Panc1 (cell line): ENCODE measurements around the gene SLC16A11. TPM values are rescaled to one million over a fixed set of nuclear protein-coding genes. Genes with fewer than 3 reads are reported as not detected.
A peak's percentile ranks its signal among the peaks of the same experiment; 100 is the strongest.
"Not testable (repeated sequence)": the region's sequence is repeated elsewhere in the genome, so short reads cannot be mapped to it uniquely, and the experiment has no call there.

Experiments
- ATAC-seq: fragments of 200-7000 bp; cut with Tn5 transposase; 2 replicates; pipeline ENCODE4 v1.9.1; 2020; ENCODE audit warnings: mild to moderate bottlenecking, moderate library complexity
- BruUV-seq: library from RNA; stranded (reverse); fragments of 400-500 nt; replicated peaks from 2 replicates; lab custom pipeline; 2021; lab: Mats Ljungman, UMichigan
- CTCF ChIA-PET: fragments of 300-600 bp; sonication (Branson Sonifier 250); formaldehyde crosslinking; loops from one replicate; lab custom pipeline; 2022; ENCODE audit warnings: antibody characterized with exemption; lab: Charles Lee
- POLR2A ChIA-PET: fragments of 300-600 bp; sonication (Branson Sonifier 250); formaldehyde crosslinking; loops from one replicate; lab custom pipeline; 2022; ENCODE audit warnings: antibody characterized with exemption; lab: Charles Lee
- DNase-seq: peaks from one replicate; pipeline ENCODE4 v3.0.0-alpha.2; 2010; ENCODE audit warnings: low read depth, low spot score
- H3K27ac ChIP-seq: 2 replicates; pipeline ENCODE4 v1.5.1; 2011; ENCODE audit warnings: mild to moderate bottlenecking, low read length, inconsistent platforms
- H3K27me3 ChIP-seq: fragments of 200-500 bp; sonication (Bioruptor generic); 2 replicates; pipeline ENCODE4 v1.6.0; 2014; ENCODE audit warnings: low read length, inconsistent platforms; ENCODE audit not compliant: control insufficient read depth, insufficient read depth
- H3K36me3 ChIP-seq: fragments of 200-500 bp; sonication (Bioruptor generic); 2 replicates; pipeline ENCODE4 v1.5.1; 2014; ENCODE audit warnings: inconsistent platforms, mild to moderate bottlenecking, low read length, moderate library complexity; ENCODE audit not compliant: control insufficient read depth, insufficient read depth
- H3K4me1 ChIP-seq: 2 replicates; pipeline ENCODE4 v1.5.1; 2011; ENCODE audit warnings: inconsistent platforms, mild to moderate bottlenecking, low read length, moderate library complexity; ENCODE audit not compliant: control insufficient read depth, insufficient read depth
- H3K4me3 ChIP-seq, 2 experiments: 2 replicates each; pipeline ENCODE4 v1.5.1; 2011 to 2012; ENCODE audit warnings: low read depth in 2 of 2, low read length in 2 of 2, mild to moderate bottlenecking in 2 of 2, inconsistent platforms in 1 of 2, moderate library complexity in 1 of 2
- H3K9me3 ChIP-seq: fragments of 200-500 bp; sonication (Bioruptor generic); 2 replicates; pipeline ENCODE4 v1.5.1; 2014; ENCODE audit warnings: low read depth, mild to moderate bottlenecking, inconsistent platforms, low read length, moderate library complexity; ENCODE audit not compliant: control insufficient read depth, insufficient read depth
- CTCF ChIP-seq: fragments of 450-650 bp; IDR thresholded peaks from 2 replicates; pipeline ENCODE4 v1.5.1; 2017; ENCODE audit warnings: mild to moderate bottlenecking
- POLR2AphosphoS5 ChIP-seq: IDR thresholded peaks from 2 replicates; pipeline ENCODE4 v1.6.1; 2012; ENCODE audit warnings: mild to moderate bottlenecking, low read depth, low read length, moderate library complexity
- REST ChIP-seq, 2 experiments: IDR thresholded peaks; 2 replicates each; pipeline ENCODE4 v1.6.1; 2011 to 2012; ENCODE audit warnings: low read depth in 2 of 2, control low read depth in 1 of 2, low read length in 1 of 2, mild to moderate bottlenecking in 1 of 2, moderate library complexity in 1 of 2; ENCODE audit not compliant: insufficient read depth in 1 of 2
- SIN3A ChIP-seq: IDR thresholded peaks from 2 replicates; pipeline ENCODE4 v1.6.1; 2012; ENCODE audit warnings: low read depth, mild to moderate bottlenecking, low read length, moderate library complexity, borderline replicate concordance; ENCODE audit not compliant: insufficient read depth
- TCF7L2 ChIP-seq: IDR thresholded peaks from 2 replicates; pipeline ENCODE4 v1.6.1; 2011; ENCODE audit warnings: mild to moderate bottlenecking, low read depth, low read length, inconsistent platforms
- in situ Hi-C: cut with HindIII; loops from 2 replicates; pipeline ENCODE4 v1.10.0; 2016; ENCODE audit warnings: low sequenced_read_pairs, low pct_unique_long_range_greater_than_20kb
- intact Hi-C: fragments of 100-400 bp; cut with micrococcal nuclease; formaldehyde crosslinking; loops from one replicate; pipeline ENCODE4 v1.10.0; 2022; ENCODE audit not compliant: unreplicated experiment
- total RNA-seq: library from RNA; stranded (reverse); gene quantifications from one replicate; pipeline ENCODE4 v1.2.1, GENCODE V29; 2021; ENCODE audit not compliant: unreplicated experiment

The SLC16A11 gene
- total RNA-seq, 1 experiment from 2014 or later = not detected

GRCh38 chr17:6994666-6995256, 49.1 kb downstream of the SLC16A11 start:
- Histone ChIP-seq H3K4me1 (no peaks in the 10 kb centered on the region), H3K27me3 (no peaks in the 10 kb centered on the region), H3K9me3 (no peaks in the 10 kb centered on the region), H3K36me3 (no peaks in the 10 kb centered on the region), H3K4me3 (no peak overlapping the region), H3K27ac (no peak overlapping the region)
- CTCF ChIA-PET = interaction anchor here (0.5 kb wide), 1 partner anchor 1730 kb away, joined by 3 read pairs; no protein-coding TSS in a partner anchor
- no peak for TF ChIP-seq POLR2AphosphoS5
- TF ChIP-seq CTCF = no peak
- no peak for TF ChIP-seq REST (IDR thresholded peaks at IDR 0.05; ENCODE audit: insufficient read depth in 1 of 2, low read depth in 2 of 2, low read length in 1 of 2)
- no peak for TF ChIP-seq TCF7L2
- no peak for TF ChIP-seq SIN3A
- BruUV-seq = no TSS peak
- no peak for ATAC-seq
- POLR2A ChIA-PET = no interaction called here
- intact Hi-C loops = no loop called here
- in situ Hi-C loops = no loop called here
- DNase-seq = no peak

GRCh38 chr17:6994118-6994598, 49.7 kb downstream of the SLC16A11 start:
- DNase-seq = no peak
- ChIA-PET CTCF (no interaction called here), POLR2A (no interaction called here)
- BruUV-seq = TSS peak; percentile 43
- Histone ChIP-seq H3K36me3 (no peaks in the 10 kb centered on the region), H3K27ac (no peak overlapping the region), H3K4me3 (no peak overlapping the region), H3K9me3 (no peaks in the 10 kb centered on the region), H3K27me3 (no peaks in the 10 kb centered on the region), H3K4me1 (no peaks in the 10 kb centered on the region)
- TF ChIP-seq REST (IDR thresholded peaks at IDR 0.05; ENCODE audit: insufficient read depth in 1 of 2, low read depth in 2 of 2, low read length in 1 of 2) = no peak
- TF ChIP-seq CTCF = no peak
- no peak for TF ChIP-seq POLR2AphosphoS5
- intact Hi-C loops (no loop called here), in situ Hi-C loops (no loop called here)
- ATAC-seq = no peak

GRCh38 chr17:6993613-6994056, 50.3 kb downstream of the SLC16A11 start:
- ATAC-seq, H3K9me3 ChIP-seq, H3K27ac ChIP-seq, BruUV-seq, intact Hi-C loops, H3K4me1 ChIP-seq, DNase-seq, H3K27me3 ChIP-seq, H3K4me3 ChIP-seq, in situ Hi-C loops, POLR2A ChIA-PET, H3K36me3 ChIP-seq, CTCF ChIA-PET: not testable (repeated sequence)
